SW 1271 (cell line): ENCODE measurements around the gene HIVEP3.

Experiments used
- DNase-seq, 2 experiments: peaks; one replicate each; lab custom pipeline; 2025; lab: John Stamatoyannopoulos, UW

HIVEP3 gene

DNA sequence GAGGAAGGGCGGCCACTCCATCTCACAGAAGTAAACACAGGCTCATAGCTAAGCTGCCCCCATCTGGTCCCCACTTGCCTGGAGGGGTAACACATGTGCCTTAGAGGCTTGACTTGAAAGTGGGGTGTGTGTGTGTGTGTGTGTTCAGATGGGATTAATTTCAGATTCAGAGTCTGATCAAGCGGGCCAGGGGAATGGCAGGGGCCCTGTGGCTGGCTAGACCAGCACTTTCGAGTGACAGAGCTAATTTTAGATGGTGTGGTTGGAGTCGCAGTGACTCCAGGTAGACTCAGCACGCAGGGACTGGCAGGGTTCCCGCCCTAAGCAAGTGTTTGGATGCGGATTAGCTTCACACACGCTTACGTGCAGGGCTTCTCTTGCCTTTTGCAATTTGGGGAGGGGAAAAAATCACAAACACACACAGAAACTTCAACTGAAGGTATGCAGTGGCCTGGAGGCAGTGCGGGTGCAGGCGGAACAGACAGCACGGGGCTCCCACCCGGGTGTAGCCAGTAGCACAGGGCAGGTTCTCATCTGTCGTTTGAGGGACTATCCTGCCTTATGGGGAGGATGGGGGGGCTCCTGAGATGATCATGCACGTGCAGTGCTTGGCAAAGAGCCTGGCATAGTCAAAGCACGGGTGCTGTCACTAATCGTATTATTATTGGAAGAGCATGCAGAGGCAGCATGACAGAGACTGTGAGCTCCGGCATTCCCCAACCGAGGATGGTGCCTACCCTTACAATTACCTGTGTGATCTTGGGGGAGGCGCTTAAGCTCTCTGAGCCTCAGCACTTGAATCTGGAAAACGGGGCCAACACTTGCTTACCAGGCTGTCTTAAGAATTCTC is 435.5 kb downstream of the HIVEP3 start:
- DNase-seq: no peak

DNA sequence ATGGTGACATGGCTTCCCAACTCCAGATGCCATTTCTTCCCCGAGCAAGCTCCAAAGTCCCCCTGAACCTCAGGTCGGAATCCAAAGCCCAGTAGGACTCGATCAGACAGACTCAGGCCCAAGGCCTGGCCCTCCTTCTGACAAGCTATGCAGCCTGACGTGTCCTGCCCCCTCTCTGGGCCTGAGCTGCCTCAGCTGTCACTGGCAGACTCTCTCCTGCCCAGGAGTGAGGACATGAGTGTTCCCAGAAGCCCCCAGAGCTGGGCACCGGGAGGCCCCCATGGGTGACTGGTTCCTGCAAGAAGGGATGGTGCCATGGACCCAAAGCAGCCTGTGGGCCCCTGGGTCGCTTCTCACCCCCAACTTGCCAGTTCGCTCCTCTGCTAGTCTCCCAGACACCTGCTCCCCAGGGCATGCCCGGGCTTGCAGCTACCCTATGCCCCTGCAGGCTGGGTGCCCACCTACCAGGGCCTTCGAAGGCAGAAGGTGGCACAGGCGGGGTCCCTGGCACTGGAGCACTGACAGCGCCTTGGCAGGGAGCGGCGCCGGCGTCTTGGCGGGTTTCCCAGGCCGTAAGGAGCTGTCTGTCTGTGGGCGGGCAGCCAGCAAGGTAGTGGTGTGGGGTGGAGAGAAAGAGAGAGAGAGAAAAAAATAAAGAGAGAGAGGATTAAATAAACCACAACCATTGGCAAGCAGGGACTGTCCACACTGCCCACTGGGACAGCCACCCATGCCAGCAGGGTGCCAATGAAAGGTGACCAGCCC is 436.5 kb downstream of the HIVEP3 start:
- DNase-seq: no peak

DNA sequence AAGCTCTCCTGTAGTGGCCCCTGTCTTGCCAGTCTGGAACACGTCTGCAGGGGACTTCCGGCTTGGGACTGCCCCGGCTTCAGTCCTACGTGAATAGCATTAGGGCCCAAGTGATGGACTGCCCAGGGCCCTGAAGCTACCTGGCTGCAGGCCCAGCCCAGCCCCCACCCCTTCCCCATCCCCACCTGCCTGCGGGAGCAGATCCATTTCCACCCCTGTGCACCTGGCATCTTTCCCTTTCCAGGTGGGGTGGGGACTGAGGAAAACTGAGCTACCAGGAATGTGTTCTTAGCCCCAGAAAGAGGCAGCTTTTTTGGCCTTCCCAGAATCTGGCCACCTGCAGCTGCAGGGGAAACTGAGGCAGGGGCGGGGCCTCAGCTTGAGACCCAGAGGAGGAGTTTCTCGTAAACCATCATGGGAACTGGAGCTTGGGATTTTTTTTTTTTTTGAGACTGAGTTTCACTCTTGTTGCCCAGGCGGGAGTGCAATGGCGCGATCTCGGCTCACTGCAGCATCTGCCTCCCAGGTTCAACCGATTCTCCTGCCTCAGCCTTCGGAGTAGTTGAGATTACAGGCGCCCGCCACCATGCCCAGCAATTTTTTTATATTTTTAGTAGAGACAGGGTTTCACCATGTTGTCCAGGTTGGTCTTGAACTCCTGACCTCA is 437.5 kb downstream of the HIVEP3 start:
- DNase-seq: no peak

DNA sequence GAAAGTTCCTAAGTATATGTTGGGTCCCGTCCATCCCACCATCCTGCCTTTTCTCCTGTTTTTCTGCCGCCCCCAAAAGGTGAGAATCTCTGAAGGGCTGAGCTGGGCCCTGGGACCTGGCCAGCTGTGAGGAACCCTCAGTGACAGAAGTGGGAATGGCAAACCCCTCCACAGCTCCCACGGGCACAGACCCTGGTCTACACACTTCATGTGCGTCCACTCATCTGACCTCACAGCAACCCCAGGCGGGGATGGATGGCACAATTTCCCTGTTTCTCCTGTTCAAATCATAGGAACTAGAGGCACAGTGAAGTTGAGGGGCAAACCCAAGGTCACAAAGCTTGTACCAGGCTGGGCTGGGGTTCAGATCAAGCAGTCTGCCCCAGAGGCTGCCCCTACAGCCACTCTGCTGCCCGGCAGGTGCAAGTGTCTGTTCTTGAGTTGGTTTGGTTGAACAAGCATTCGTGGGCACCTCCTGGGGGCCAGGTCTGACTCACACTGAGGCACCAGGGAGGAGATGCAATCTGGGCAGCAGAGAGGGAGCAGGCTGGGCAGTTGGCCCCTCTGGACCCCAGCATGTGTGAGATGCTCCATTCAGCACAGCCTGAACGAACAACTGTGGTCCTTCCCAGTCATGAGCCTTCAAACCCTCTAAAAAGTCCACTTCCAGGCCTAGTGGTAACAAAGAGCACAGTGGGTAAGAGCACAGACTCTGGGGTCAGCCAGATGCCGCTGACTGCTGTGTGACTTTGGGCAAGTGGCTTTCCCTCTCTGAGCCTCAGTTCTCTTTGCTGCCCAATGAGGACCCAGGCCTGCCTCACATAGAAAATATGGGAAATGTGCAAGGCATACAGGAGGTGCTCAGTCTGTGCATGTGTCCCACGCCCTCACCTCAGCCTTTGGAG is 438.3 kb downstream of the HIVEP3 start:
- DNase-seq: no peak

DNA sequence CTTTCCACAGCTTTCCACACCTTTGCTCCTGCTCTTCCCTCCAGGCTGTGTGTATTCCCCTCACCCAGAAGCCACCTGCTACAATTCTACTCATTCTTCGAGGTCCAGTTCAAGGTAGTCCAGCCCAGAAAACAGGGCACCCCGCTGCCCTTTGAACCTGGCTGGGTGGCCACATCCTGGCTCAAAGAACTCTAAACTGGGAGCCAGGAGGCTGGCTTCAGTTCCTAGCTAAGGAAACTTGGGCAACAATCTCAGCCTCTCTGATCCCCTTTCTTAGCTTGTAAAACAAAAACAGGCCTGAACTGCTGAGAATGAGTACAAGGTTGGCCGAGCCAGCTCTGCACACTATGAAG is 438.9 kb downstream of the HIVEP3 start:
- DNase-seq: no peak

DNA sequence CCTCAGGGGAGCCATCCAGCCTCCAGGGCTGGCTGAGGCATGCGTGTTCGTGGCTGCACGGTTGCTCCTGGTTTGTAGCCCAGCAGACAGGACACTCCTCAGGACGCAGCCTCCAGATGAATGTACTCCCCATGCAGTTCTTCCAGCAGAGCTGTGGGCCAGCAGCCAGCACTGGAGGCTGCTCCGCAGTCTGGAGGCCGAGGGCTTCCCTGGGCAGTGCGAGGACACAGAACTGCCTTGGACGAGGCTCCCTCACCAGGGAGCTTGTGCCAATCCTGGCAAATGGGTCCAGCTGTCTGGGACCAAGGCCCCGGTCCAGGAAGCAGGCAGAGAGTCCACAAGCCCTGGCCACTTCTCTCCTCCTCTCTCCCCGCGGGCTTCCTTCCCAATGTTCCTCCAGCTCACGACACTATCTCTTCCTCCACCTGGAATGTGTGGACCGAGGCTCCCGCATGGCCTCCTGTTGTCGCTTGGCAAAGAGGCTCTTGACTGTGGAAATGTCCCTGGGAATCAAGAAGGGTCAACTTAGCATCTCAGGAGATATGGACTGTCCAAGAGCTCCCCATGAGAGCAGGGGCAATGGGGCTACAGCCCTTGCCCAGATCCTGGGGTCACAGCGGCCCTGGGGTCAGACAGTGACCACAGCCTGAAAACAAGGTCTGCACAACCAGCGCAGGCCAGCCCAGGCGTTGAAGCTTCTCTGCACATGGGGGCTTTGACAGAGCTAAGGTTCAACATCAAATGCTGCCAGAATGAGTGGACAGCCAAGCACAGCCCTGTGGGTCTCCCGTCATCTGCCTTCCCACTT is 439.5 kb downstream of the HIVEP3 start:
- DNase-seq: no peak

DNA sequence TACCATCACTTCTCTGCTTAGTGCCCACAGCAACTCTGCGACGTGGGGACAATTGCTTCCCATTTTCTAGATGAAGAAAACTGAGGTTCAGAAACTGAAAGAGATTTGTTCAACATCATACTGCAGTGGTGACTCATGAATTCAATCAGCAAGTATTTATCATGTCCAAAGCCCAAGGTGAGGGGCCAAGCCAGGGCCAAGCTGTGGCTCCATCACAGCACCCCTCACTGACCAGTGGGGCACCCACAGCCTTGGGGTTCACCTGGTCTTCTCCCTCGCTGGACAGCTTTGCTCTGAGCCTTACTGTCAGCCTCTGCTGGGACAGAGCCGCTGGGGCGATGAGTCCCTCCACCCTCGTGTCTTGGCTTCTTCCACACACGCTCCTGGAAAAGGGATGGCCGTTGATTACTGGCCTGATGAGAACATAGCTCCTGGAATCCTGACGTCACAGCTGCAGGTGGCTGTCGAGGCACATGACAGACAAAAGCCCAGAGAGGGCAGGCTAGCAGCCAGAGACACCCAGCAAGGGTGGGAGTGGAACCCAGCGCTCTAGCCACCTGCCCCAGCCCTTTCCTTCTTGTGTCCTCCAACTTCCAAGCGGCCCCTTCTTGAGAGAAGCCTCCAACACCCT is 440.5 kb downstream of the HIVEP3 start:
- no peak for DNase-seq

DNA sequence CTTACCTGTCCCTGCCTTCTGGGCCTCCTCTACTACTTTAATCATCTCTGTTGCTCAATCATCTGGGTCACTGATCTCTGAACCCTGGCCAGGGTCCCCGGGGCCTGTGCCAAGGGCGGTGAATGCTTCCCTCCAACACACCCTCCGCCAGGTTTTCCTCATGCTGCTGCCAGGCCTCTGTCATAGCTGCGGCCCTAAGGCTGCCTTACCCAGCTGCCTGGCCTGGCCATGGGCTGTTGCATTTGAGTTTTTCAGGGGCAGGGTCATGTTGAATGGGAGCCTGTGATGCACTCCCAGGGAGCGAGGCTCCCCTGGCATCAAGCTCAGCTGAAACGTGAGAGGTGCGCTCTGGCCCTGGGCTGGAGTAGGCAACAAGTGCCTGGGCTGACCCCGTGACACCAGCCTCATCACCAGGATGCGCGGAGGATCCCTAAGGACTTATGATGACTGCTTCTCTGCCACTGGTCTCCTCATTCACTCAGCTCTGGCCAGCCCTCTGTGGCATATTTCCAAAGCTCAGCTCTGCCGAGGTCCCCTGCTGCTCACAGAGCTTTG is 441.8 kb downstream of the HIVEP3 start:
- no peak for DNase-seq

DNA sequence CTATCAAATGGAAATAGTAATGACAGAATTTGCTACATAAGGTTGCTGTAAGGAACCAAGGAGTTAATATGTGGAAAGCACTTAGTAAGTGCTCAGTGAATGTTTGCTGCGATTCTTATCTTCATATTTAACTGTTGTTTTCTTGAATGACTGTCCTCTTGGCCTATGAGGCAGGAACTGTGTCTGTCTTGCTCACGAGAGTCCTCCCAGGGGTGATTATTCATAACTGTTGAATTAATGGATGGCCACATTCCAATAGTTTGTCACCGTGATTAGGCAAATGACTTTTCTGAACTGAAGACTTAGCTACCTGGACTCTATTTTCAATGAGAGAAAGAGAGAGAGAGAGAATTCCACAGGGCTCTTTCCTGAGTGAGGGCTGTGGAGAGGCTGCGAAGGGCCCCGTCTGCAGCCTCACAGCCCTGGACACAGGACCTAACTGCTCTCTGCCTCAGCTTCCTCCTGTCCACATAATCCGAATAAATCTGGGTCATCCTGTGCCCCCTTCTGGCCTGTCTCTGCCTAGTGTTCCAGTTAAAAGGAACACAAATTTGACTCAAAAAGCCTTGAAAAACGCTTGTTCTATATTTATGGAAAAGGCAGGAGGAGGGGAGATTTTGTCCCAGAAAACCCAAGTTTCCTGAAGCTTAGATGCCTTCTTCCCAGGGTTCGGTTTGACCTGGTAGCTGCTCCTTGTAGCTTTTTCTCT is 442.7 kb downstream of the HIVEP3 start:
- DNase-seq: no peak

DNA sequence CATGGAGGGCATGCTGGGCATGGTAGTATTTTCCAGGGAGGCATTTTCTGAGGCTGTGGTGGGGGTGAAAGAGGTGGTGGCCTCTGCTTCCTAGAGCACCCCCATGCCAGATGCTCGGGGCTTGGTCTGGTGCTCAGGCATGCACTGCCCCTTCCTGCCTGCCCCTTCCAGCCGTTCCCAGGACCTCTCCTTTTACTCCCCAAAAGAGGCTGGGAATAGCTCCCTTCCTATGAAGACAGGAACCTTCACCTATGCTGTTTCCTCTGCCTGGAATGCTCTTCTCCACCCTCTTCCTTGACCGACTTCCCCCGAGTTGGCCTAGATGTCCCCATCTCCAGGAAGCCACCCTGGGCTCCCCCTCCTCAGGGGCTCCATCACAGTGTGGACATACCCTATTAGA is 443.4 kb downstream of the HIVEP3 start:
- no peak for DNase-seq

DNA sequence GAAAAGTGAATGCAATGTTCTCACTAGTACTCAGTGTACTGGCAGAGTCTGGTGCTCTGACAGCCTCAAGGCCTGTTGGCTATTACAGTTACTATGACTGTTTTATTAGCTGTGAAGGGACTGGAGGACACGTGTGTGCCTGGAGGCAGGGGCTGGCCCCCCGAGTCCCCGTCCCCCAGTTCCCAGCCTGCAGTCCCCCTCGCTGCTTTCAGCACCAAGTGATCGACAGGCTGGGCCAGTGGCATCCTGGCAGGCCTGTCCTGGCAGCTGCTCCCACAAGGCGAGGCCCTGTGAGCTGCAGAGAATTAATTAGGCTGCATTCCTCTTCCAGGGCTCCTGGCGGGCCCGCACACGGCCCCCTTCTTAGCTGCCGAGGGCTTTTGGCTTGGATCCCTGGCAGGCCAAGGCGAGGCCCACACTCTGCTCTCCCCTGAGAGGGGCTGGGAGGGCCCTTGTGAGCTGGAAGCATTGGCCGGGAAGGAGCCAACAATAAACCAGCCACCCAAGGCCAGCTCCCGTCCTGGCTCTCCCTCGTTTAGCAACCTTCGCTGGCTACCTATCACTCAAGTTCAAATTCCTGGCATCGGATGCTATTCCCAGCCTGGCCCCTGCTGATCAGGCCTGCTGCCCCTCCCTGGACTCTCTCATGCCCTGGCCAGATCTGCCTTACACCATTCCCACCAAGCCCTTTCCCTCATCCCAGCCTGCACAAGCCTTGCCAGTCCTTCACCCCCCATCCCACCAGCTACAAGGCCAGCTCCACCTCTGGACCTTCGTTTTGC is 444.0 kb downstream of the HIVEP3 start:
- DNase-seq: no peak

DNA sequence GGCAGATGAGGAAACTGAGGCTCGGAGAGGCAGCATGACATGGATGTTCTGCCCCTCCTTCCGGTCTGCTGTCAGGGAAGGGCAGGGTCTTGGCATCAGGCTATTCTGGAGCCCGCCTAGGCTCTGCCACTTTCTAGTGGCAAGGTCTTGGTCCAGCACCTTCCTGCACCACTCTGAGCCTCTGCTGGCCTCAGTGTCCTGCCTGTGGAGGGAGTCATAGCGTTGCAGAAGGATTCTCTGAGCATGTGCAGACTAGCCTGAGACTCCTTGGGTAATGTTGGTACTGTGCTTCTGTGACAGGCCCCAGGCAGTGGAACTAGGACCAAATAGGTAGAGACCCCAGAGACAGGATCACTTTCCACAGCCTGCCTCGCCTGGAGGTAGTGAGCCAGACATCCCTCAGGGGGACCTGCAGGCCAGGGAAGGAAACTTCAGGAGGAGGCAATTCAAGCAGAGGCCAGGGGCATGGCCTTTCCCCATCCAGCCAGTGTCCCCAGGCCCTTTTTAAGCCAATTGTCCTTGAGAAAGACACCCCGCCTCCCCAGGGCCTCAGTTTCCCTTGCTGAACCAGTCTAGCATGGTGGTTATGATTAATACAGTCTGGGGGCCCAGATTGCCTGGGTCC is 444.9 kb downstream of the HIVEP3 start:
- no peak for DNase-seq

DNA sequence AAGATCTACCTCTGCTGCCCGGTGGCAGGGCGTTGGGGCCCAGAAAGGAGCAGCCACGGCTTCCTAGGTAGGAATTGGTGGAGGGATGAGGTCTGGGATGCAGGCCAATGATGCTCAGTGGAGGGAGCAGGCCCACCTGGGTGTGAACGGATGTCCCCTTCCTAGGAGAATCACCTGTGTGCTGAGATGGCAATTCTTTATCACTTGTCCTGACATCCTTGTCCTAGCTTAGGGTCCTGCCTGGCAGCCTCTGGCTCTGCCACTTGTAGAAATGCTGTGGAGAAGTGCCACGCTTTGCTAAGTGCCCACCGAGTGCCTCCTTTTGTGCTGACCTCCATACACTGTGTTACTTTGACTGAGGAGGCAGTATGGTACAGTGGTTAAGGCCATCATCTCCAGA is 447.1 kb downstream of the HIVEP3 start:
- no peak for DNase-seq

DNA sequence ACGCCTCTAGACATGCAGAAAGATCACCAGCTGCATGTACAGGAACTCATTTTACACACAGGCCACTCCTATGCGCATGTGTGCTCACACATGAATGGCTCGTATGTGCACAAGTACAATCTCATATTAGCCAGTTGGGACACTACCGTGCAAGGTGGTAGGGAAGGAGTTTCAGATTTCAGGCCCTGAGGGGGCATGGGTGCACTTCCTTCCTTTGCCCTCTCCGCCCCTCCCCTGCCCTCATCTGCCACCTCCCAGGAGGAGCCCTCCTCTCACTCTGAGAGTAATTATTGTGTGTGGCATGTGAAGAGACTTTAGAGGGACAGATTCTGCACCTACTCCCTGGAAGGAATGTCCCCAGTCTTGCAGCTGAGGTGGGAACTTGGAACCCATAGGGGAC is 449.0 kb downstream of the HIVEP3 start:
- no peak for DNase-seq

DNA sequence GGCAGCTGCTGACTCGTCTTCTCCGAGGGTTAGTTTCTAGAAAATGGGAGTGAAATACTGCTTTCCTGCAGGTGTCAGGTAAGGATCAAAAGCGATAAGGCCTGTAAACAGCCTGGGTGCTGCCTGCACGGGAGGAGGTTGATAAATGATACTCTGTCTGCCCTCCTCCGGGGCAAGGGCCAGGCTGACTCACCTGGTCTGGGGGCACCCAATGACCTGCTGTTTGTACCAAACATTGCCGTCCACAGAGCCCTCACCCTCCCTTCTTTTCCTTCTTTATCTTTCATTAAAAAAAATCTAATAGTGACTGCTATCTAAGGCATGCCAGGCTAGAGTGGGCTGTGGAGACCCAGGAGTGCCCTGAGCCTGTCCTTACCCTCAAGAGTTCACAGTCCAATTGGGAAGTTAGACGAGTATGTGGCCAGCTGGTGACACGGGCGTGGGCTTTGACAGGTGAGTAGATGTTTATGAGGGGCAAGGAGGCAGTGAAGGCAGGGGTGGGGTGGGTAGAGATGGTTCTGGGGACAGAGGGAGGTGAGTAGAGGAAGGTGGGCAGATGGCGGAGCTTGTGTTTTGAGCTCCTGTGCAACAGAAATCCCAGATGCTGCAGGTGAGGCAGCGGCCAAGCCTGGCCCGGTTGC is 450.5 kb downstream of the HIVEP3 start:
- DNase-seq: no peak

DNA sequence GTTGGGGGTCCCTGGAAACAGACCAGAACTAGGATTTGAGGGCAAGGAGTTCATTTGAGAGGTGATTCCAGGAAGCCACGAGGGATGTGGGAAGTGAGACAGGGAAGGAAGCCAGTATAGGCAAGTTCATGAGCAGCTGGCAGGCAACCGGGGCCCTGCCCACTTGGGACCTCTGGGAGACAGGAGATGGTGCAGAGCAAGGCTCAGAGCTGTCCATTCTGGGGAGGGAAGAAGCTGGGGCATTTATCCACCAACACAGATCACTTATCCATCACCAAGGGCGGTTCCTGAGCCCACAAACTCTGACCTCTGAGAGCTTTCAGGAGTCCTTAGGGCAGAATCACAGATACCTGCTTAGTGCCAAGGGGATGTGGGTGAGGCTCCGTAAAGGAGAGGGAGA is 451.0 kb downstream of the HIVEP3 start:
- no peak for DNase-seq

DNA sequence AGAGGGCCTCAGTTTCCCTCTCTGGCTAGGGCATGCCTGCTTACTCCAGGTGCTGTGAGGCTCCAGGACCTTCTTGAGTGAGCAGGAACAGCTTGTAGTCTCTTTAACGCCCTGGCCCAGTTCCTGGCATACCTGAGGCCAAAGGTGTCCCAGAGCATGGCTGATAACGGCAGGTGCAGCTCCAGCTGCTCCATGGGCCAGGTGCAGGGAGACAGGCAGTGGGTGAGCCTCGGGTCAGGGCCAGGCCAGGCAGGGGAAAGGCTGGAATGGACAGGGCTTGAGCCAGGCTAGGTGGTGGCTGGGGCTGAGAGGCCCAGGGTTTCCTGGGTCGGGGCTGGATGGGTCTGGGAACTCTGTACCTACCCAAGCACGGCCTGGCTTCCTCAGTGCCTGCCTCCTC is 452.6 kb downstream of the HIVEP3 start:
- DNase-seq: no peak

DNA sequence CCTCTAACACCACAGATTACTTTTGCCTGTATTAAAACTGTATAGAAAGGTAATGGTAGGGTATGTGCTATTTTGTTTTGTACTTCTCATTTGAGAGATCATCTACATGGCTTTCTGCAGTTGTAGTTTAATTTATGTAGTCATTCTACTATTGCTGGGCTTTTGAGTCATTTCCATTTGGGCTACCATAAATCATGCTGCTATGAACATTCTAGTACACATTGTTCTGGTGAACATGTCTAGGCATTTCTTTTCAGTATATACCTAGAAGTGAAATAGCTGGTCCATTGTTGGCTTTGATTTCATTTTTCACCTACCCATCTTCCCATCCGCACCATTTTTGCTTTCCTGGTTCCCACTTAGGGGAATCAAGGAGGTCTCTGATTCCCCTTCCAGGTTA is 453.0 kb downstream of the HIVEP3 start:
- no peak for DNase-seq
